Tibial nerve (tissue), 4 donors: Measurements from ENCODE around the gene GGPS1. TPM values are rescaled to one million over a fixed set of nuclear protein-coding genes. Genes with fewer than 3 reads are reported as not detected.
"Not testable (repeated sequence)": the region's sequence is repeated elsewhere in the genome, so short reads cannot be mapped to it uniquely, and the experiment has no call there.

Source experiments
- DNase-seq, 2 donors: peaks; one replicate each; pipeline ENCODE4 v3.0.0-alpha.2; 2019; ENCODE audit warnings: low spot score in 2 of 2
- H3K27ac ChIP-seq, 4 donors: fragments of 200-600 bp; sonication (generic) in 3 of 4; one replicate each; pipeline ENCODE4 v1.5.1; 2017 to 2019; ENCODE audit warnings: mild to moderate bottlenecking in 1 of 4
- H3K27me3 ChIP-seq, 2 donors: fragments of 200-600 bp; sonication (generic) in 1 of 2; one replicate each; pipeline versions ENCODE4 v1.5.1 to v1.6.0; 2017 to 2019
- H3K36me3 ChIP-seq, 3 donors: fragments of 200-600 bp; sonication (generic); one replicate each; pipeline ENCODE4 v1.5.1; 2018 to 2019
- H3K4me1 ChIP-seq, 4 donors: fragments of 200-600 bp; sonication (generic) in 3 of 4; one replicate each; pipeline ENCODE4 v1.5.1; 2017 to 2019
- H3K4me3 ChIP-seq, 4 donors: fragments of 200-600 bp; sonication (generic) in 3 of 4; one replicate each; pipeline ENCODE4 v1.5.1; 2017 to 2019; ENCODE audit warnings: mild to moderate bottlenecking in 1 of 4, moderate library complexity in 1 of 4
- H3K9me3 ChIP-seq, 4 donors: fragments of 200-600 bp; sonication (generic) in 3 of 4; one replicate each; pipeline ENCODE4 v1.5.1; 2017 to 2019
- CTCF ChIP-seq, 5 experiments: fragments of 200-600 bp in 3 of 5; fragments of 450-650 bp in 2 of 5; sonication (generic) in 3 of 5; IDR thresholded peaks; one replicate each; pipeline ENCODE4 v1.5.1; 2016 to 2019; ENCODE audit warnings: antibody characterized with exemption in 5 of 5, mild to moderate bottlenecking in 3 of 5, moderate library complexity in 2 of 5
- EP300 ChIP-seq, 2 donors: sonication (generic); formaldehyde crosslinking; IDR thresholded peaks; one replicate each; pipeline ENCODE4 v1.6.1; 2017; ENCODE audit warnings: antibody characterized with exemption in 2 of 2, mild to moderate bottlenecking in 1 of 2
- POLR2A ChIP-seq, 2 donors: fragments of 450-650 bp; IDR thresholded peaks; one replicate each; pipeline ENCODE4 v1.6.1; 2017; ENCODE audit warnings: antibody characterized with exemption in 2 of 2, mild to moderate bottlenecking in 2 of 2, moderate library complexity in 2 of 2
- WGBS, 2 donors: methylation state at CpG; one replicate each; pipeline ENCODE4 v1.1.5; 2018; 5-methylcytosine and 5-hydroxymethylcytosine counted together
- total RNA-seq, 4 donors: library from RNA; depleted of rRNA; stranded (reverse); fragments of >200 nt; gene quantifications; one replicate each; pipeline ENCODE4 v1.1.0, GENCODE V29; 2016

The GGPS1 gene
- total RNA-seq, 4 donors from 2014 or later = 12.9 to 26.2 (median 15.7) TPM

GRCh38 chr1:235304549-235305451 is 23.6 kb upstream of the GGPS1 start:
- Histone ChIP-seq H3K4me1 (peaks cover 0 to 57% (median 5%) of the 10 kb centered on the region in 4 donors), H3K36me3 (no peaks in the 10 kb centered on the region), H3K27ac (peak overlapping the region in 1 of 4 donors; percentile 47), H3K27me3 (no peaks in the 10 kb centered on the region), H3K4me3 (no peak overlapping the region), H3K9me3 (no peaks in the 10 kb centered on the region)
- 34 to 40% methylated on average over 6 of the region's 6 CpGs for WGBS, 2 donors
- TF ChIP-seq EP300 (IDR thresholded peaks at IDR 0.05) = no peak
- no peak for TF ChIP-seq POLR2A (IDR thresholded peaks at IDR 0.05)
- no peak for TF ChIP-seq CTCF (IDR thresholded peaks at IDR 0.05)
- DNase-seq = no peak

GRCh38 chr1:235307158-235308124 is 20.9 kb upstream of the GGPS1 start:
- Histone ChIP-seq H3K4me1 (peaks cover 0 to 60% (median 2%) of the 10 kb centered on the region in 4 donors), H3K27ac (peak overlapping the region in 1 of 4 donors; percentile 0), H3K36me3 (peaks cover 0 to 4% (median 0%) of the 10 kb centered on the region in 3 donors), H3K9me3 (no peaks in the 10 kb centered on the region), H3K27me3 (no peaks in the 10 kb centered on the region), H3K4me3 (no peak overlapping the region)
- 68 to 69% methylated on average over 7 of the region's 7 CpGs for WGBS, 2 donors
- TF ChIP-seq POLR2A (IDR thresholded peaks at IDR 0.05) (no peak), CTCF (IDR thresholded peaks at IDR 0.05) (no peak), EP300 (IDR thresholded peaks at IDR 0.05) (no peak)
- DNase-seq = no peak

GRCh38 chr1:235309206-235309605 is 19.2 kb upstream of the GGPS1 start:
- H3K4me1 ChIP-seq = peaks cover 0 to 67% (median 8%) of the 10 kb centered on the region in 4 donors
- not testable (repeated sequence) for H3K36me3 ChIP-seq, H3K27ac ChIP-seq, H3K9me3 ChIP-seq, H3K4me3 ChIP-seq, DNase-seq, H3K27me3 ChIP-seq
- 92 to 100% methylated on average over 4 to 10 of the region's 32 CpGs for WGBS, 2 donors

GRCh38 chr1:235313262-235313661 is 15.1 kb upstream of the GGPS1 start:
- no peaks in the 10 kb centered on the region for H3K9me3 ChIP-seq
- peaks cover 0 to 4% (median 0%) of the 10 kb centered on the region in 3 donors for H3K36me3 ChIP-seq
- WGBS, 2 donors = 64 to 65% methylated on average over 6 of the region's 6 CpGs
- H3K4me1 ChIP-seq = peaks cover 0 to 54% (median 6%) of the 10 kb centered on the region in 4 donors
- DNase-seq = no peak
- no peak overlapping the region for H3K4me3 ChIP-seq
- TF ChIP-seq CTCF (IDR thresholded peaks at IDR 0.05) (no peak), POLR2A (IDR thresholded peaks at IDR 0.05) (no peak), EP300 (IDR thresholded peaks at IDR 0.05) (no peak)
- no peaks in the 10 kb centered on the region for H3K27me3 ChIP-seq
- H3K27ac ChIP-seq = no peak overlapping the region

GRCh38 chr1:235313931-235314678 is 14.3 kb upstream of the GGPS1 start:
- no peaks in the 10 kb centered on the region for H3K27me3 ChIP-seq
- TF ChIP-seq POLR2A (IDR thresholded peaks at IDR 0.05) (no peak), EP300 (IDR thresholded peaks at IDR 0.05) (no peak)
- no peaks in the 10 kb centered on the region for H3K9me3 ChIP-seq
- H3K36me3 ChIP-seq = peaks cover 0 to 8% (median 0%) of the 10 kb centered on the region in 3 donors
- no peak overlapping the region for H3K4me3 ChIP-seq
- no peak overlapping the region for H3K27ac ChIP-seq
- H3K4me1 ChIP-seq = peaks cover 0 to 54% (median 6%) of the 10 kb centered on the region in 4 donors
- DNase-seq = no peak
- 28 to 37% methylated on average over 4 of the region's 4 CpGs for WGBS, 2 donors
